Left kidney (tissue), 2 donors: Measurements from ENCODE around the gene PRXL2B. TPM values are rescaled to one million over a fixed set of nuclear protein-coding genes. Genes with fewer than 3 reads are reported as not detected.

Source experiments
- DNase-seq: peaks from one replicate; pipeline ENCODE4 v3.0.0-alpha.2; 2013
- polyA plus RNA-seq: library from polyadenylated mRNA; unstranded; fragments of 120-200 nt; gene quantifications from one replicate; pipeline ENCODE4 v1.2.1, GENCODE V29; 2013; ENCODE audit not compliant: insufficient read length

PRXL2B gene
- polyA plus RNA-seq, 1 donor: 35.4 TPM

DNA sequence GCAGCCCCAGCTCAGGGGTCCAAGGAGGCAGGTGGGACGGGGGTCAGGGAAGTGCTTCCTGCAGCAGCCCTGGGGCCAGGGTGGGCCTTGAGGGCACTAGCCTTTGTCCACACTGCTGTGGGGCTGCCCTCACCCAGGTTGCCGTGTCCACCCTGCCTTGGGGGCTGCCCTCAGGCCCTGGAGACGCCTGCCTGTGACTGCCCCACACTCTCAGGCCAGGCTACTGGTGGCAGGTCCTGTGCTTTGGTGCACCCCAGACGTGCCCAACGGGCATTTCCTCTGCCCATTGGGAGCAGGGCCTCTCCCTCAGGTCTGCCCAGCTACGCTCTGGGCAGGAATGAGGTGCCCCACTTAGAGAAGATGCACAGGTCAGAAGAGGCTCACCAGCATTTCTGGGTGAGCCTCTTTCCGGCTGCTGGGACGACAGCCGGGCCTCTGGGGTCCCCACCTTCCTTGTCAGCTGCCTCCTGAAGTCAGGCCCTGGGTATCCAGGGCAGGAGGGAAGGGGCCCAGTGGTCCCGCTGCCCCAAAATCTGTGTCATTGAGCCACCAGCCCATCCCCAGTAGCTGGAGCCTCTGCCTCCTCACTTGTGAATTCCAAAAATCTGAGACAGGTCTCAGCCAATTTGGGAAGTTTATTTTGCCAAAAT lies 48.9 kb downstream of the PRXL2B start:
- DNase-seq: no peak

DNA sequence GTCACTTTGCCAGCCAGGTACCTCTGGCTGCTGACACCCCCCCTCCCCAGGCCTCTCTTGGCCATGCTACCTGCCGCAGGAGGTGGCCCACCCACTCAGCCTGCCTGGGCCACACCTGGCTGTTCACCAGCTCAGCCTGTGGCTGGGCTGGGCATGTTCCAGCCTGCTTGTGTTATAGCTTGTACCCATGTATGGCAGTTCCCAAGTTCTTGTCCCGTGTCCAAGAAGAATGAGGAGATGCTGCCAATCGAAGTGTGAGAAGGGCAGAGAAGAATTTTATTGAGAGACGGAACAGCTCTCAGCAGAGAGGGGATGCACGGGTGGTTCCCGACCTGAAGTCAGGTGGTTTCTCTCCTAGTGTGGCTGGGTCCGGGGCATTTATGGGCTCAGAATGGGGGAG lies 50.2 kb downstream of the PRXL2B start:
- DNase-seq: no peak

DNA sequence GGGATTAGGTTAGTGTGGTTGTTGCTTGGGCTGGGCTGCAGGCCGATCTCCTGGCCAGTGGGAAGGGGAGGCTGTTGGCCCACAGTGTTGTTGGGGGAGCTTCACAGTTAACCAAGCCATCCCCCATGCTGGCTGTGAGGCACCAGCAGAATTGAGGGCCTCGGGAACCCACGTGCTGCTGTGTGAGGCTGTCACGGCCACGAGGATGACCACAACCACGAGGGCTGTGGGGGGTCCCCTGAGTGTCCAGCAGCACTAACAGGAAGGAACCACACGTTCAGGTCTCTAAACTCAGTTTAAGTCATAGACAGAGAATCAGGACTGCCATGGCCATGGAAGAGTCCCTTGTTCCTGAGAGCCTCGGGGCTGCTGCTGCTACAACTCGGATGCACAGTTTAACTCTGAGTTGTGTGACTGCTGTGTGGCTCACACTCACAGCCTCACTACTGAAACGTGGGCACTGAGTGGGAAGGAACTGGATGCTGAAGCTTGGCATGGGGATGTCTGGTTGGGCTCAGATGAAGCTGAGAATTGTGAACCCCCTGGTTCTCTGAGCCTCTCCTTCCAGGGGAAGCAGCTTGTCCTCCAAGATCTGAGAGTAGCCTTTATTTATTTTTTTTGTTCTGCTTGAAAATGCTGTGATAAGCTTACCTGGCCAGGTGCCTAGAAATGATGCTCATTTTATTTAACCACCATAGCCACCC lies 51.0 kb downstream of the PRXL2B start:
- no peak for DNase-seq

DNA sequence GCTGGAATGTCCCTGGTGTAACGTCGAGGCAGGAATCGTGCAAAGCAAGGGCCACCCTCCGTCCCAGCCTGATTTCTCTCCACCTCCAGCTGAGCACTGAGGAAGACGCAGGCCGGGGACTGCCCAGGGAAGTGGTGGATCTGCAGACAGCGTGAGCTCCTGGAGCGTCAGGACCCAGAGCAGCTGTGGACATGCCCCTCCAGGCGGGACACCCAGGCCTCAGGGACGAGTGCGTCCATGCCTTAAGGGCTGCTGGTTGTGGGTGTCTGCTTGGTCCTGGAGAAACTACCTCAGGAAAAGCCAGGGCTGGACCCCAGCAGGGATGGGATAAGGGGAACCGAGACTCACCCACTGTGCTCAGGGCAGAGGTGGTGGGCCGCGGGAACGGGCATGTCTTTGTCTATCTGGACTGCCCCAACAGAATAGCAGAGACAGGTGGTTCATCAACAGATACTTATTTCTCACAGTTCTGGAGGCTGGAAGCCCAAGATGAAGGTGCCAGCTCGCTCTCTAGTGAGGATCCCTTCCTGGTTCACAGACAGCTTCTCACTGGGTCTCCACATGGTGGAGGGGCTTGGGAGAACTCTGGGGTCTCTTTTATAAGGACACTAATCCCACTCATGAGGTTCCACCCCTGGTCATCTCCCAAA lies 52.0 kb downstream of the PRXL2B start:
- DNase-seq: no peak

DNA sequence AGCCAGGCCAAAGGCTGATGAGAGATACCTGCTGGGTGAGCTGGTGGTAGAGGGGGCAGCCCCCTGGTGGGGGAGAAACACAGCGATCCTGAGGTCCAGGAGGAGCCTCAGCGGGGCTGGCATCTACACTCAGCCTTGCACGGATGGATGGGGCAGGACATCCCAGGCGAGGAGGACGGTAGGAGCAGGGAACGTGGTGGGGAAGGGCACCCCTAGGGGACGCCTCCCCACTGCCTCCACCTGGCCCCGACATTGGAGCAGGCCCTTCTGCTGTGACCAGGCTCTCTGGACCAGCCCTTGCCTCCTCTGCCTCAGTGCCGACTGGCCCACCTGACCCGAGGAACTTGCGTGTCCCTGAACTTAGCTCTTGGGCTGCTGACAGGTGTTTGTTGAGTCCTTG lies 52.6 kb downstream of the PRXL2B start:
- DNase-seq: no peak

DNA sequence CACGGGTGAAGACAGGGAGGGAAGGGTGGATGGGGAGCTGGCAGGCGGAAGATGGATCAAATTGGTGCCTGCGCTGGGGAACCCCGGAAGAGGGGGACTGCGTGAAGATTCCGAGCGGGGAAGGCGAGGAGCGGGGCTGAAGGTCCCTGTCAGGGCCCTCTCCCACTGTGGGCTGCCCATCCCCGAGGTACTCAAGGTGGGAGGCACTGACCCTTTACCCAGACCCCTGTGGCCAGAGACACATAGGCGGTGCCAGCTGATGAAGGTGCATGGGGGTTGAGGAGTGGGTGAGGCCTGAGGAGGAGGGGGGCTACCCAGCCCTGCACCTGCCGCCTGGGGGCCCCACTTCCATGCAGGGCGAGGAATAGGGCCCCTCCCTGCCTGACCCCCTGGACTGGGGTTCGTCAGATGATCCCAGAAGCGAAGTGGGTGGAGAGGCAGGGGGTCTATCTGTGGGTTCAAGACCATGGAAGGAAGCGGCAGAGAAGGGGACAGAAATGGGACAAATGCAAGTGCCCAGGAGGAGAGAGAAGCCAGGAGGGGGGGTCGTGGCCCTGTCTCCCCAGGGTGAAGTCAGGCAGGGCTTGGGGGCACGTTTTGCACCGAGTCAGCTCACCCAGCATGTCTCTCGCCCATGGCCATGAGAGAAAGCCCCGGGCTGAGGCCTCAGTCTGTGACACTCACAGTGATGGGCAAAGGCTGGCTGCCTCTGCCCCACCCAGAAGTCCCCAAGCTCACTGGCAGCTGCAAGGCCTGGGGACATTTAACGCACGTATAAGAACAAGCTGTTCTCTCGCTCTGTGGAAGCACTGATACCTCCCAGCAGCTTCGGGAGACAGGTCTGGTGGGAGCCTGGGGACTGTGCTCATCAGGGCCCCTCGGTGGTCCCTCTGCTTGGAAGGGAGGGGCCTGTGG lies 53.3 kb downstream of the PRXL2B start:
- DNase-seq: no peak

DNA sequence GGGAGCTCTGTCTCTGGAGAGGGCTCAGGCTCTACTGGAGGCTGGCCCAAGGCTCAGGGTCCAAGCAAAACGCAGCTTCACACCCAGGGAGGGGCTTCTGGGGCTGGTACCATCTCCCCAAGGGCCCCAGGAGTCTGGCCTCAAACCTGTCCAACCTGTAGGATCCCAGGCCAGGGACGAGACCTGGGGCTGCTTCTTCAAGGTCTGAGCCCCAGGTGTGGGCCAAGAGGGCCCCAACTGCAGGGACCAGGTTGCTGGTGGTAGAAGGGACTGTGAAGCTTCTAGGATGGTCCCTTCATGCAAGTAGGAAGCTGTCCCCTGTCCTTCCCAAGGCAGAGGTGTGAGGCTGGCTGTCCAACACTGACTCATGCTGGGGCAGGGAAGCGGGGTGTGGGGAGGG lies 54.0 kb downstream of the PRXL2B start:
- no peak for DNase-seq

Other genes with a start within 250 kb of the PRXL2B start
- gene MORN1, start 195.2 kb upstream of the PRXL2B start, polyA plus RNA-seq: 16.1 TPM
- gene RER1, start 194.9 kb upstream of the PRXL2B start, polyA plus RNA-seq: 129 TPM
- gene PEX10, start 174.2 kb upstream of the PRXL2B start, polyA plus RNA-seq: 21.5 TPM
- 0.80 TPM for gene PLCH2, start 110.5 kb upstream of the PRXL2B start, polyA plus RNA-seq
- gene PANK4, start 60.2 kb upstream of the PRXL2B start, polyA plus RNA-seq: 27.5 TPM
- not detected for gene HES5, start 56.5 kb upstream of the PRXL2B start, polyA plus RNA-seq
- gene TNFRSF14, start 30.4 kb upstream of the PRXL2B start, polyA plus RNA-seq: 17.8 TPM
- 1.6 TPM for gene MMEL1, start 46.2 kb downstream of the PRXL2B start, polyA plus RNA-seq
- gene TTC34, start 214.9 kb downstream of the PRXL2B start, polyA plus RNA-seq: 1.3 TPM